ENCODE data around the gene PCA3.

The PCA3 gene

DNA sequence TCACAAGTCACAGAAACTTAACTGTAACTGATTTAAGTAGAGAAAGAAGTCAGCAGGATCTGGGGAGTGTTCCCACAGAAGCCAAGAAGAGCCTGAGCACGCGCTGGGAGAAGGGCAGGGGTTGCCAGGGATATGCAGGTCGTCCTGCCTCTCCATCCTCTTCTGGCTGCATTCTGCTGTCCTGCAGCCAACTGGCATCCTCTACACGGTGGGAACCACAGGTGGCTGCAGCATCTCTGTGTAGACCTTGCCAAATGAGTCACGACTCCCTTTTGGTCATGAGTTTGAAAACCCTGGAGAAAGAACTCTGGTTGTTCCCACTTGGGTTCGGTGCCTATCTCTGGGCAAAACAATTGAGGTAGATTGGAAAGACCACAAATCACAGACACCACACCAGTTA, 38.4 kb upstream of the PCA3 start:
- DNase-seq (ENCODE audit: low read depth): no peak
- TF ChIP-seq, protein P1, sequence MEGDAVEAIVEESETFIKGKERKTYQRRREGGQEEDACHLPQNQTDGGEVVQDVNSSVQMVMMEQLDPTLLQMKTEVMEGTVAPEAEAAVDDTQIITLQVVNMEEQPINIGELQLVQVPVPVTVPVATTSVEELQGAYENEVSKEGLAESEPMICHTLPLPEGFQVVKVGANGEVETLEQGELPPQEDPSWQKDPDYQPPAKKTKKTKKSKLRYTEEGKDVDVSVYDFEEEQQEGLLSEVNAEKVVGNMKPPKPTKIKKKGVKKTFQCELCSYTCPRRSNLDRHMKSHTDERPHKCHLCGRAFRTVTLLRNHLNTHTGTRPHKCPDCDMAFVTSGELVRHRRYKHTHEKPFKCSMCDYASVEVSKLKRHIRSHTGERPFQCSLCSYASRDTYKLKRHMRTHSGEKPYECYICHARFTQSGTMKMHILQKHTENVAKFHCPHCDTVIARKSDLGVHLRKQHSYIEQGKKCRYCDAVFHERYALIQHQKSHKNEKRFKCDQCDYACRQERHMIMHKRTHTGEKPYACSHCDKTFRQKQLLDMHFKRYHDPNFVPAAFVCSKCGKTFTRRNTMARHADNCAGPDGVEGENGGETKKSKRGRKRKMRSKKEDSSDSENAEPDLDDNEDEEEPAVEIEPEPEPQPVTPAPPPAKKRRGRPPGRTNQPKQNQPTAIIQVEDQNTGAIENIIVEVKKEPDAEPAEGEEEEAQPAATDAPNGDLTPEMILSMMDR (IDR thresholded peaks at IDR 0.05; ENCODE audit: insufficient read depth, low read depth, low read length, missing control alignments): no peak

GRCh38 chr9:76729116-76729515, 35.1 kb upstream of the PCA3 start:
- TF ChIP-seq, protein P1 (IDR thresholded peaks at IDR 0.05; ENCODE audit: insufficient read depth, low read depth, low read length, missing control alignments): no peak
- no peak for DNase-seq (ENCODE audit: low read depth)
- H3K4me3 ChIP-seq (ENCODE audit: low read depth, low read length): no peak overlapping the region

More for the DNA sequence above, 38.4 kb upstream of the PCA3 start:
- no peak overlapping the region for H3K4me3 ChIP-seq (ENCODE audit: low read depth, low read length)

GRCh38 chr9:76729980-76730737, 34.1 kb upstream of the PCA3 start:
- H3K4me3 ChIP-seq (ENCODE audit: low read depth, low read length): no peak overlapping the region
- TF ChIP-seq, protein P1 (IDR thresholded peaks at IDR 0.05; ENCODE audit: insufficient read depth, low read depth, low read length, missing control alignments): no peak
- DNase-seq (ENCODE audit: low read depth): no peak

DNA sequence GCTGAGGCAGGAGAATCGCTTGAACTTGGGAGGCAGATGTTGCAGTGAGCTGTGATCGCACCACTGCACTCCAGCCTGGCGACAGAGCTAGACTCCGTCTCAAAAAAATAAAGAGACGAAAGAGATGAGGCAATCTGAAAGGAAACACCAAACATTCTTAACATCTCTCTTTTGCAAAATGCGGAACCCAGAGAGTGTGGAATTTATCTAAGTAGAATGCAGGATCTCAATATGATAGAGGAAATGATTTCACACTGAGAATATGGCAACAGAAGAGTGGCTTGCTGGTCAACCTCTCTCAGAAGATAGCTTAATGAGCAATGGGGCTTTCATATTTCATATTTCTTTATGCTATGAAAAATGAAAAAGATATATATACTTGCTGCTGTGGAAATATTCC, 33.4 kb upstream of the PCA3 start:
- TF ChIP-seq, protein P1 (IDR thresholded peaks at IDR 0.05; ENCODE audit: insufficient read depth, low read depth, low read length, missing control alignments): no peak
- no peak for DNase-seq (ENCODE audit: low read depth)
- no peak overlapping the region for H3K4me3 ChIP-seq (ENCODE audit: low read depth, low read length)

- H3K4me3 ChIP-seq (ENCODE audit: low read depth, low read length): no peak overlapping the region
- no peak for DNase-seq (ENCODE audit: low read depth)
- TF ChIP-seq, protein P1 (IDR thresholded peaks at IDR 0.05; ENCODE audit: insufficient read depth, low read depth, low read length, missing control alignments): no peak
Observed at GRCh38 chr9:76732341-76732958, 31.8 kb upstream of the PCA3 start.

- H3K4me3 ChIP-seq (ENCODE audit: low read depth, low read length): no peak overlapping the region
- TF ChIP-seq, protein P1 (IDR thresholded peaks at IDR 0.05; ENCODE audit: insufficient read depth, low read depth, low read length, missing control alignments): no peak
- no peak for DNase-seq (ENCODE audit: low read depth)
Observed at GRCh38 chr9:76733096-76733495, 31.1 kb upstream of the PCA3 start.
